ENCODE measurements around the gene DOCK10. TPM values are rescaled to one million over a fixed set of nuclear protein-coding genes. Genes with fewer than 3 reads are reported as not detected.

DOCK10 gene
- total RNA-seq, 1 donor from 2014 or later = 107 TPM

GRCh38 chr2:224775647-224776046, 266.6 kb downstream of the DOCK10 start:
- Mint-ChIP-seq H3K4me1 (ENCODE audit: low read depth) (no peaks in the 10 kb centered on the region), H3K27me3 (ENCODE audit: low read depth) (no peaks in the 10 kb centered on the region), H3K27ac (no peak overlapping the region), H3K4me3 (ENCODE audit: low read depth) (no peak overlapping the region), H3K9me3 (no peaks in the 10 kb centered on the region), H3K36me3 (ENCODE audit: low read depth) (peaks cover 68% of the 10 kb centered on the region)
- intact Hi-C loops (cut with micrococcal nuclease) = no loop called here
- DNase-seq (ENCODE audit: low spot score) = no peak

- Mint-ChIP-seq H3K4me3 (ENCODE audit: low read depth) (no peak overlapping the region), H3K4me1 (ENCODE audit: low read depth) (no peaks in the 10 kb centered on the region), H3K36me3 (ENCODE audit: low read depth) (peaks cover 73% of the 10 kb centered on the region), H3K27ac (no peak overlapping the region), H3K9me3 (no peaks in the 10 kb centered on the region), H3K27me3 (ENCODE audit: low read depth) (no peaks in the 10 kb centered on the region)
- intact Hi-C loops (cut with micrococcal nuclease) = no loop called here
- DNase-seq (ENCODE audit: low spot score) = no peak
Measured at GRCh38 chr2:224774735-224775134, 267.5 kb downstream of the DOCK10 start.

GRCh38 chr2:224772494-224772893, 269.8 kb downstream of the DOCK10 start:
- Mint-ChIP-seq H3K9me3 (no peaks in the 10 kb centered on the region), H3K27me3 (ENCODE audit: low read depth) (no peaks in the 10 kb centered on the region), H3K27ac (no peak overlapping the region), H3K36me3 (ENCODE audit: low read depth) (peaks cover 83% of the 10 kb centered on the region), H3K4me3 (ENCODE audit: low read depth) (no peak overlapping the region), H3K4me1 (ENCODE audit: low read depth) (no peaks in the 10 kb centered on the region)
- no peak for DNase-seq (ENCODE audit: low spot score)
- intact Hi-C loops (cut with micrococcal nuclease) = no loop called here

GRCh38 chr2:224769489-224769888, 272.8 kb downstream of the DOCK10 start:
- Mint-ChIP-seq H3K27me3 (ENCODE audit: low read depth) (no peaks in the 10 kb centered on the region), H3K27ac (no peak overlapping the region), H3K4me3 (ENCODE audit: low read depth) (no peak overlapping the region), H3K4me1 (ENCODE audit: low read depth) (peaks cover 13% of the 10 kb centered on the region), H3K9me3 (no peaks in the 10 kb centered on the region), H3K36me3 (ENCODE audit: low read depth) (peaks cover 92% of the 10 kb centered on the region)
- DNase-seq (ENCODE audit: low spot score) = no peak
- intact Hi-C loops (cut with micrococcal nuclease) = no loop called here

DNA sequence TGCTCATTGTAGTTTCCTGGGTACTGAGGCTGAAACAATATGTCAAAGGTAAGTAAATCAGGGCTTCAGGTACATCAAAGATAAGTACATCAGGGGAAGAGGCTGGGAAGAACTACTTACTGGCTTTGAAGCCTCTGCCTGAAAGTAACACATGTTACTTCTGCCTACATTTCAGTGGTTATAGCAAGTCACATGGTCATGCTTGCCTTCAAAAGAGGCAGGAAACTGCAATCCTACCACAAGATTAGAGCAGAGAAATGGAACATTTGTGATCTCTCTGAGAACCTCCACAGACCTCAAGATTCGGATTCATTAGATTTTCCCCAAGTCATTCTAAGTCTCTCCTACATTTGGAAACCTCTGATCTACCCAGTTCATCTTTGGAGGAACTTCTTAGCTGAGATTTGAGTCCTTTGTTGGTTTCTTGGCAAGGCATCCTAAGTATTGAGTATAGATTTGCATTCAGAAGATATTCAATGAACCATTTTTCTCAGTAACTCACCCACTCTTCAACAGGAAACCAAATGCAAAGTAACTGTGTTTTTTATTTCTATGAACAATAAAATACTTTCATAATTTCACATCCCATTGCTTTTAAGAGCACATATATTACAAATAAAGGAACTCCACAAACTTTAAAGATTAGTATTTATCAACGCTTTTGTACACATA, 277.6 kb downstream of the DOCK10 start:
- DNase-seq (ENCODE audit: low spot score) = no peak
- intact Hi-C loops (cut with micrococcal nuclease) = no loop called here
- H3K4me3 Mint-ChIP-seq (ENCODE audit: low read depth) = no peak overlapping the region
- H3K9me3 Mint-ChIP-seq = peaks cover 4% of the 10 kb centered on the region
- H3K27ac Mint-ChIP-seq = peak overlapping the region; percentile 76
- H3K36me3 Mint-ChIP-seq (ENCODE audit: low read depth) = peaks cover 94% of the 10 kb centered on the region
- H3K27me3 Mint-ChIP-seq (ENCODE audit: low read depth) = no peaks in the 10 kb centered on the region
- peaks cover 16% of the 10 kb centered on the region for H3K4me1 Mint-ChIP-seq (ENCODE audit: low read depth)

GRCh38 chr2:224757934-224758548, 284.2 kb downstream of the DOCK10 start:
- H3K27ac Mint-ChIP-seq = no peak overlapping the region
- no peaks in the 10 kb centered on the region for H3K27me3 Mint-ChIP-seq (ENCODE audit: low read depth)
- no peak for DNase-seq (ENCODE audit: low spot score)
- no peak overlapping the region for H3K4me3 Mint-ChIP-seq (ENCODE audit: low read depth)
- intact Hi-C loops (cut with micrococcal nuclease) = no loop called here
- H3K36me3 Mint-ChIP-seq (ENCODE audit: low read depth) = peaks cover 62% of the 10 kb centered on the region
- H3K4me1 Mint-ChIP-seq (ENCODE audit: low read depth) = no peaks in the 10 kb centered on the region
- H3K9me3 Mint-ChIP-seq = peaks cover 35% of the 10 kb centered on the region

DNA sequence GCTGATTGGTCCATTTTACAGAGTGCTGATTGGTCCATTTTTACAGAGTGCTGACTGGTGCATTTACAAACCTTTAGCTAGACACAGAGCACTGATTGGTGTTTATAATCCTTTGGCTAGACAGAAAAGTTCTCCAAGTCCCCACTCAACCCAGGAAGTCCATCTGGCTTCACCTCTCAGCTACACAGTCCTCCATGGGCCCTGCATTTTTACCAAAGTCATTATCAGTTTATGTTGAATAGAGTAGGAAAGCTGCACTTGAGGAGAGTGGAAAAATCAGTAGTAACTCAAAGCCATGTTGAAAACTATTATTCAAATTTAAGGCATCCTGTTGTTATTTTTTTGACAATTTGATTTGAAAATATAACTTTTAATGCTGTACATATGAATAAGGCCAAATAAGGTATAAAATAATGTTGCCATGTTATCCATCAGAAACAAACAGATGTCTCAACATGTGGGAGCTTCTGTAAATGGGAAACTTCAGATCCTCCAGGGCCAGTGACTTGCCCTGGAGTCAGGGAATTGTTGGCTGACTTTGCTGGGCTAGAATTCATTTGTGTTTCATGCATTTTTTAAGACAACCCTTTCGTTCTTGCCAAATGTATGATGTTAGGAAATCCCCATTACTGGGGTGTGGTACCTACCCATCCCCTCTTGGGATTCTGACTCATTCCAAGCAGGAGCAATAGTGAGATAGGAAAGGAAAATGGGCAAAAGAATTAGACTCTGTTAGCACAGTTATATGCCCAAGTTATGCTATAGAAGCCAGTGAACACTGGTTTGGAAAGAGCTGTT, 288.3 kb downstream of the DOCK10 start:
- no peak overlapping the region for H3K27ac Mint-ChIP-seq
- peaks cover 23% of the 10 kb centered on the region for H3K36me3 Mint-ChIP-seq (ENCODE audit: low read depth)
- no peak overlapping the region for H3K4me3 Mint-ChIP-seq (ENCODE audit: low read depth)
- DNase-seq (ENCODE audit: low spot score) = no peak
- H3K27me3 Mint-ChIP-seq (ENCODE audit: low read depth) = no peaks in the 10 kb centered on the region
- H3K9me3 Mint-ChIP-seq = peaks cover 24% of the 10 kb centered on the region
- intact Hi-C loops (cut with micrococcal nuclease) = no loop called here
- H3K4me1 Mint-ChIP-seq (ENCODE audit: low read depth) = no peaks in the 10 kb centered on the region

DNA sequence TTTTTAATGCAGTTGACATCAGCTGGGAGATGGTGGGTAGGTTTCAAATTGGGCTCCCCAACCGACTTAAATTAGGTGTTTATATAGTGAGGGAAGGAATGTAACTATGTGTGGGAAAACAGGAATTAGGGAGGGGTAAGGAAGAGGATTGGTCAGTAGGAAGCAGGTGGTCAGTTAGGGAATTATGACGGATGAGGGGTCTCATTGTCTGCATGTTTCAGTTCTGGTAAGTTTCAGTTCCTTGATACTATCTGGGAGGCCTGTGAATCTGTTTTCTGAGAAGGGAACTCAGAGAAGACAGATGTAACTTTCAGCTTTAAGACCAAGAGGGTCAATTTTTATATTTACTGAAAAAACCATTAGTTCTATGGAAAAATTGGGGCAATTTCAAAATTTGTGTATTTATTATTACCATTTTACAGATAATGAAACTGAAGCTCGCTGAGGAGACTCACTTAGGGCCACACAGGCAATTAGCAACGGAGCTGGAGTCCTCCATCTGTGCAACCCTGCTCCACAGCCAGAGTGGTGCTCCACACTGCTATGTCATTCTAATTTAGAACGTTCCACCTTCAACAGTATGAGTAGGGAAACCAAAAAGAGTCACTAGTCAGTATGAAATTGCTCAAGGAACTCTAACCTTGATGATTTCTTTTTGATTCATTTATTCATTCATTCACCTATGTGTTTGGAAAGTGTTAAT, 290.1 kb downstream of the DOCK10 start:
- H3K36me3 Mint-ChIP-seq (ENCODE audit: low read depth) = peaks cover 5% of the 10 kb centered on the region
- no peak overlapping the region for H3K27ac Mint-ChIP-seq
- no peak for DNase-seq (ENCODE audit: low spot score)
- peaks cover 6% of the 10 kb centered on the region for H3K9me3 Mint-ChIP-seq
- no peak overlapping the region for H3K4me3 Mint-ChIP-seq (ENCODE audit: low read depth)
- intact Hi-C loops (cut with micrococcal nuclease) = no loop called here
- H3K4me1 Mint-ChIP-seq (ENCODE audit: low read depth) = no peaks in the 10 kb centered on the region
- peaks cover 4% of the 10 kb centered on the region for H3K27me3 Mint-ChIP-seq (ENCODE audit: low read depth)

DNA sequence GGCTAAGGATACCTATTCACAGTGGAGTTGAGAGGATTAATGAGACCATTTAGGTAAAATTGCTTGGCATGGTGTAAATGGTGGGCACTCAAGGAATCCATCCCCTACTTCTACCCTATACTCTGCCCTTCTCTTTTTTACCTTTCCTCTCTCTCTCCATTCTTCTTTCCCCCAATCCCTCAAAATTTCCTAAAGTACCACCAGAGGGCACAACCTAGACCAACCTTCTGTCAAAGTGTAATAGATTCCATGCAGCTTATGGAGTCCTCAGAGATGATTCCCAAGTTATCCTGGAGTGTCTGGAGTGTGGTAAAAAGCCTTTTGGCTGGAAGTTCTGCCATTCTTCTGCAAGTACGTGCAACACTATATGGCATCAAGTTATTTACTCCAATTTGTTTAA, 293.1 kb downstream of the DOCK10 start:
- Mint-ChIP-seq H3K9me3 (no peaks in the 10 kb centered on the region), H3K27ac (no peak overlapping the region), H3K4me1 (ENCODE audit: low read depth) (no peaks in the 10 kb centered on the region), H3K36me3 (ENCODE audit: low read depth) (no peaks in the 10 kb centered on the region), H3K27me3 (ENCODE audit: low read depth) (peaks cover 4% of the 10 kb centered on the region), H3K4me3 (ENCODE audit: low read depth) (no peak overlapping the region)
- intact Hi-C loops (cut with micrococcal nuclease) = no loop called here
- no peak for DNase-seq (ENCODE audit: low spot score)

DNA sequence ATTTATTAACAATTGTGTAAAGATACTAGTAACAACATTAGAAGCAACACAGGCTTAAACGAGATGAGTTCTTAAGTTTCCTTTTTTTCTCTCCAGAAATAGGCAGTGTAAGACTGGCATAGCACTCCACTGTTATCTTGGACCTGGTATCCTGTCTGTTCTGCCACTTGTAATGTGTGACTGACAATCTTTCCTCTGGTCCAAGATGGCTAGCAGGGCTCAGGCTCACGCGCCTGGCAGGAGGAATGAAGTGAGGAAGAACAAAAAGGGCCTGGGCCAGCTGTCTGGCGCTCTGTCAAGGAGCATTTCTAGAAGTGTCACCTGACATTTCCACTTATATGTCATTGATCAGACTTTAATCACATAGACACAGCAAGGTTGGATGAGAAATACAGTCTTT, 294.5 kb downstream of the DOCK10 start:
- DNase-seq (ENCODE audit: low spot score) = no peak
- Mint-ChIP-seq H3K4me1 (ENCODE audit: low read depth) (no peaks in the 10 kb centered on the region), H3K4me3 (ENCODE audit: low read depth) (no peak overlapping the region), H3K9me3 (no peaks in the 10 kb centered on the region), H3K27me3 (ENCODE audit: low read depth) (peaks cover 4% of the 10 kb centered on the region), H3K27ac (no peak overlapping the region), H3K36me3 (ENCODE audit: low read depth) (no peaks in the 10 kb centered on the region)
- intact Hi-C loops (cut with micrococcal nuclease) = no loop called here

DNA sequence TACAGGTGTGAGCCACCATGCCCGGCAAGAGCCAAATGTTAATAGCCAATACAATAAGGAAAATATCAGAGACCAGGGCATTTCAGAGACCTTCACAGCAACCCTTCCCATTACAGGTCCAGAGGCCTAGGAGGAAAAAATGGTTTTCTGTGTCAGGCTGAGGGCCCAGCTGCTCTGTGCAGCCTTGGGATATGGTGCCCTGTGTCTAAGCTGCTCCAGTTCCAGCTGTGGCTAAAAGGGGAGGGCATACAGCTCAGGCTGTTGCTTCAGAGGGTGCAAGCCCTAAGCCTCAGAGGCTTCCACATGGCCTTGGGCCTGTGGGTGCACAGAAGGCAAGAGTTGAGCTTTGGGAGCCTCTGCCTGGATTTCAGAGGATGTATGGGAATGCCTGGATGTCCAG, 306.0 kb downstream of the DOCK10 start:
- Mint-ChIP-seq H3K4me3 (ENCODE audit: low read depth) (no peak overlapping the region), H3K9me3 (peaks cover 29% of the 10 kb centered on the region), H3K27me3 (ENCODE audit: low read depth) (no peaks in the 10 kb centered on the region), H3K4me1 (ENCODE audit: low read depth) (no peaks in the 10 kb centered on the region), H3K36me3 (ENCODE audit: low read depth) (no peaks in the 10 kb centered on the region), H3K27ac (no peak overlapping the region)
- intact Hi-C loops (cut with micrococcal nuclease) = no loop called here
- DNase-seq (ENCODE audit: low spot score) = no peak

DNA sequence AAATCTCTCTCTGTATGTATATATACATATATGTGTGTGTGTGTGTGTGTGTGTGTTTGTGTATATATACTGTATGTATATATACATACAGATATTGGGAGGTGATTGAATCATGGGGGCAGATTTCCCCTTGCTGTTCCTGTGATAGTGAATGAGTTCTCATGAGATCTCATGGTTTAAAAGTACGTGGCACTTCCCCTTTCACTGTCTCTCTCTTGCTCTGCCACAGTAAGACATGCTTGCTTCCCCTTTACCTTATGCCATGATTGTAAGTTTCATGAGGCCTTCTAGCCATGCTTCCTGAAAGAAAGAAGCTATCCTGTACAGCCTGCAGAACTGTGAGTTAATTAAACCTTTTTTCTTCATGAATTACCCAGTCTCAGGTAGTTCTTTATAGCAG, 307.3 kb downstream of the DOCK10 start:
- H3K9me3 Mint-ChIP-seq = peaks cover 29% of the 10 kb centered on the region
- DNase-seq (ENCODE audit: low spot score) = no peak
- intact Hi-C loops (cut with micrococcal nuclease) = no loop called here
- H3K4me1 Mint-ChIP-seq (ENCODE audit: low read depth) = no peaks in the 10 kb centered on the region
- peaks cover 2% of the 10 kb centered on the region for H3K27me3 Mint-ChIP-seq (ENCODE audit: low read depth)
- H3K4me3 Mint-ChIP-seq (ENCODE audit: low read depth) = no peak overlapping the region
- H3K27ac Mint-ChIP-seq = no peak overlapping the region
- no peaks in the 10 kb centered on the region for H3K36me3 Mint-ChIP-seq (ENCODE audit: low read depth)

- DNase-seq (ENCODE audit: low spot score) = no peak
- Mint-ChIP-seq H3K4me1 (ENCODE audit: low read depth) (no peaks in the 10 kb centered on the region), H3K4me3 (ENCODE audit: low read depth) (no peak overlapping the region), H3K36me3 (ENCODE audit: low read depth) (no peaks in the 10 kb centered on the region), H3K9me3 (peaks cover 16% of the 10 kb centered on the region), H3K27ac (no peak overlapping the region), H3K27me3 (ENCODE audit: low read depth) (peaks cover 2% of the 10 kb centered on the region)
- intact Hi-C loops (cut with micrococcal nuclease) = no loop called here
Measured at GRCh38 chr2:224731665-224732064, 310.6 kb downstream of the DOCK10 start.

Data from activated T-helper 2 cell treated with anti-CD3 and anti-CD28 coated beads, Interferon-gamma antibody, Interleukin-2, Interleukin-4, amounts not matched to agents 10 μg/mL and 5 μg/mL and 100 μg/mL, durations not matched to agents 14 hours and 24 hours and 36 hours (primary cell).